Measurements from ENCODE around the gene GPR162.

DNA sequence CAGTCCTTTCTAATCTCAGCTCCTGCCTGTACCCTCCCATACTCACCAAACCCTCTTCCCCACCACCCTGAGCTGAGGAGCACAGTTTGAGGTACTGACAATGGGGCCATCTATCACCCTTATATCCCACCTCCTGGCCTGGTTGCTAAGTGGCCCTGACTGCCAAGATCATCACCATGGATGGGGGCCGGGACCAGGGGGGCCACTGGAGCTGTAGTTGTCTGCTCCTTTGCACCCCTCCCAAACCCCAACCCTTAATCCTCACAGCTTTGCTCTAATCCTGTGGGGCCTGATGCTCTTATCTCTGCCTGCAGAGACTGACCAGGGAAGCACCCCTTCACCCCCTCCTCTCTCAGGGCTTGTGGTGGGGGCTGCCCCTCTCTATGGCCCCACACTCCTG is 18.7 kb downstream of the GPR162 start:
- TF ChIP-seq, protein P1, sequence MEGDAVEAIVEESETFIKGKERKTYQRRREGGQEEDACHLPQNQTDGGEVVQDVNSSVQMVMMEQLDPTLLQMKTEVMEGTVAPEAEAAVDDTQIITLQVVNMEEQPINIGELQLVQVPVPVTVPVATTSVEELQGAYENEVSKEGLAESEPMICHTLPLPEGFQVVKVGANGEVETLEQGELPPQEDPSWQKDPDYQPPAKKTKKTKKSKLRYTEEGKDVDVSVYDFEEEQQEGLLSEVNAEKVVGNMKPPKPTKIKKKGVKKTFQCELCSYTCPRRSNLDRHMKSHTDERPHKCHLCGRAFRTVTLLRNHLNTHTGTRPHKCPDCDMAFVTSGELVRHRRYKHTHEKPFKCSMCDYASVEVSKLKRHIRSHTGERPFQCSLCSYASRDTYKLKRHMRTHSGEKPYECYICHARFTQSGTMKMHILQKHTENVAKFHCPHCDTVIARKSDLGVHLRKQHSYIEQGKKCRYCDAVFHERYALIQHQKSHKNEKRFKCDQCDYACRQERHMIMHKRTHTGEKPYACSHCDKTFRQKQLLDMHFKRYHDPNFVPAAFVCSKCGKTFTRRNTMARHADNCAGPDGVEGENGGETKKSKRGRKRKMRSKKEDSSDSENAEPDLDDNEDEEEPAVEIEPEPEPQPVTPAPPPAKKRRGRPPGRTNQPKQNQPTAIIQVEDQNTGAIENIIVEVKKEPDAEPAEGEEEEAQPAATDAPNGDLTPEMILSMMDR (IDR thresholded peaks at IDR 0.05; ENCODE audit: low read depth, low read length) = no peak
- no peak for TF ChIP-seq POLR2A (IDR thresholded peaks at IDR 0.05; ENCODE audit: extremely low read depth, insufficient read length)

Measured in NB4 (cell line).